ENCODE measurements around the gene SPACA4. TPM values are rescaled to one million over a fixed set of nuclear protein-coding genes. Genes with fewer than 3 reads are reported as not detected.

The SPACA4 gene
- total and polyA plus RNA-seq, 2 of the 4 experiments (the other 2 are of a cell fraction), result not detected

DNA sequence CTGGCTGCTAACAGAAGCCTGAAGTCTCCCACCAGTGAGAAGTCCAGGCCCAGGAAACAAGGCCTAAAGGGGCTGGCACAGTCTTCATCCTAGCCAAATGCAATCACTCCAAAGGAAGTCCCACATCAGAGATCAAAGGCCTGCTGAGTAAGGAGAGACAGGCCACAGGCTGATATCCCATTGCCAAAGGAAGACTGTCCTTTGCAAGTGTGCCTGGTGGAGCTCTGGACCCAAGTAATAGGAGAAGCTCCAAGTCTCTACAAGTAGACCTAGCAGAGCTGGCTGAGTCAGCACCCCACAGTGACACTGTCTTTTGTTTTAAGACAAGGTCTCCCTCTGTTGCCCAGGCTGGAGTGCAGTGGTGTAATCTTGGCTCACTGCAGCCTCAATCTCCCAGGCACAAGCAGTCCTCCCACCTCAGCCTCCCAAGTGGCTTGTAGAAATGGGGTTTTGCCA, 26.2 kb downstream of the SPACA4 start:
- H3K9ac ChIP-seq (ENCODE audit: low read depth, low read length), result no peak overlapping the region
- ATAC-seq (ENCODE audit: low read depth) (no peak), DNase-seq (peak; percentile 53)
- in situ Hi-C loops (cut with MboI; ENCODE audit: low sequenced_read_pairs) (no loop called here), intact Hi-C loops (cut with micrococcal nuclease) (no loop called here), dilution Hi-C loops (cut with HindIII; ENCODE audit: low sequenced_read_pairs, unreplicated experiment) (no loop called here)
- H2BK15ac ChIP-seq (ENCODE audit: low read depth, low read length), result 0 out of 3 replicates have a peak overlapping the region, but pooled peaks have one; percentile 96
- H4K5ac ChIP-seq (ENCODE audit: low read depth, low read length), result no peak overlapping the region
- peaks cover 23% of the 10 kb centered on the region for H3K9me1 ChIP-seq (ENCODE audit: insufficient read depth, low read length)
- no peaks in the 10 kb centered on the region for H3K9me3 ChIP-seq (ENCODE audit: control insufficient read depth, insufficient read depth, low read length)
- ChIA-PET CTCF (interaction anchor here (0.6 kb wide), 1 partner anchor 212 kb away, joined by 9 read pairs; no protein-coding TSS in a partner anchor), POLR2A (ENCODE audit: unreplicated experiment) (no interaction called here)
- H3K4me1 ChIP-seq (ENCODE audit: control insufficient read depth, insufficient read depth, low read length), result peaks cover 39% of the 10 kb centered on the region
- peaks cover 0 to 14% of the 10 kb centered on the region in 2 experiments; a peak in 3 of 4 replicates for H3K79me1 ChIP-seq (ENCODE audit: low read depth in 1 of 2, low read length in 2 of 2)
- H4K91ac ChIP-seq (ENCODE audit: insufficient read depth, low read depth, low read length), result no peak overlapping the region
- H2AFZ ChIP-seq (replicated peaks; ENCODE audit: low read length, poor library complexity), result no peak overlapping the region
- no peak overlapping the region for H3K4me3 ChIP-seq (ENCODE audit: insufficient read depth, low read depth, low read length)
- H2BK5ac ChIP-seq (ENCODE audit: low read depth, low read length, poor library complexity, severe bottlenecking), result peak overlapping the region; percentile 37
- H3K27ac ChIP-seq (ENCODE audit: insufficient read depth, low read length), result 0 out of 2 replicates have a peak overlapping the region, but pooled peaks have one; percentile 8
- peak overlapping the region; percentile 10; the same call in 1 of the 2 replicates for H3K14ac ChIP-seq (replicated peaks; ENCODE audit: low read depth, low read length)
- no peak for TF ChIP-seq MXI1 (IDR thresholded peaks at IDR 0.05; ENCODE audit: borderline replicate concordance, low read depth, low read length)
- no peak for TF ChIP-seq POLR2A (IDR thresholded peaks at IDR 0.05; ENCODE audit: low read depth, low read length)
- TF ChIP-seq FOS (IDR thresholded peaks at IDR 0.05; ENCODE audit: low read depth, low read length), result no peak
- TF ChIP-seq RAD21 (IDR thresholded peaks at IDR 0.05; ENCODE audit: low read length), result no peak
- no peak for TF ChIP-seq MAZ (IDR thresholded peaks at IDR 0.05; ENCODE audit: borderline replicate concordance, low read depth, low read length)
- no peak for TF ChIP-seq RCOR1 (IDR thresholded peaks at IDR 0.05; ENCODE audit: insufficient replicate concordance, low read length)
- TF ChIP-seq RFX5 (IDR thresholded peaks at IDR 0.05; ENCODE audit: low read depth, low read length), result no peak
- no peak for TF ChIP-seq CEBPB (IDR thresholded peaks at IDR 0.05; ENCODE audit: low read depth, low read length)
- no peak for TF ChIP-seq MAFK (IDR thresholded peaks at IDR 0.05; ENCODE audit: low read depth, low read length)
- TF ChIP-seq SMC3 (IDR thresholded peaks at IDR 0.05; ENCODE audit: low read depth, low read length), result no peak
- no peak for TF ChIP-seq CHD1 (IDR thresholded peaks at IDR 0.05; ENCODE audit: low read depth, low read length)
- no peak for TF ChIP-seq USF2 (IDR thresholded peaks at IDR 0.05; ENCODE audit: low read depth, low read length)
- H3K18ac ChIP-seq (ENCODE audit: low read depth, low read length), result no peak overlapping the region
- H3K4ac ChIP-seq (ENCODE audit: low read depth, low read length), result no peak overlapping the region; the same call in 1 of the 2 replicates
- no peak overlapping the region for H3K4me2 ChIP-seq (ENCODE audit: low read depth, low read length)
- H3K23ac ChIP-seq (ENCODE audit: low read depth, low read length), result no peak overlapping the region
- H2BK20ac ChIP-seq (ENCODE audit: low read depth, low read length), result no peak overlapping the region
- H2AK5ac ChIP-seq (ENCODE audit: low read depth, low read length), result peak overlapping the region; percentile 56; the same call in 1 of the 2 replicates
- BruUV-seq (replicated peaks), result no TSS peak
- H4K8ac ChIP-seq (ENCODE audit: low read depth in 2 of 2, low read length in 2 of 2), result 0 out of 4 replicates have a peak overlapping the region, but pooled peaks of 1 of the 2 experiments have one; percentile 3
- no peak overlapping the region for H3K56ac ChIP-seq (ENCODE audit: extremely low read depth, insufficient read depth, low read length)
- H2BK120ac ChIP-seq (ENCODE audit: low read depth, low read length), result peak overlapping the region; percentile 19
- H2AK9ac ChIP-seq (replicated peaks; ENCODE audit: low read depth, low read length, poor library complexity), result no peak overlapping the region
- H4K20me1 ChIP-seq (ENCODE audit: insufficient read depth, low read length), result peaks cover 4% of the 10 kb centered on the region; the same call in 1 of the 2 replicates
- no peaks in the 10 kb centered on the region for H3K27me3 ChIP-seq (ENCODE audit: control insufficient read depth, insufficient read depth, low read length)
- H3K36me3 ChIP-seq (ENCODE audit: control insufficient read depth, insufficient read depth, low read length), result no peaks in the 10 kb centered on the region; the same call in 1 of the 2 replicates
